GM18907 (cell line): ENCODE results near the gene COA7.
"Not testable (repeated sequence)": the region's sequence is repeated elsewhere in the genome, so short reads cannot be mapped to it uniquely, and the experiment has no call there.

Experiments used
- ATAC-seq: cut with Tn5 transposase; IDR thresholded peaks from one replicate; pipeline ENCODE4 v1.9.1; 2021; ENCODE audit warnings: mild to moderate bottlenecking, moderate library complexity; ENCODE audit not compliant: unreplicated experiment

Gene COA7

GRCh38 chr1:52697795-52698674, at the start of gene COA7:
Gene COA7 (minus strand): TSS chr1:52698347. CDS start chr1:52698326, 21 bp downstream.
- ATAC-seq, result peak; percentile 60

GRCh38 chr1:52747450-52747849, 49.3 kb upstream of the COA7 start:
- ATAC-seq, result no peak

- ATAC-seq, result no peak
Observed at GRCh38 chr1:52746189-52746588, 48.0 kb upstream of the COA7 start.

GRCh38 chr1:52741259-52741658, 43.1 kb upstream of the COA7 start:
- ATAC-seq, result no peak

GRCh38 chr1:52739699-52740467, 41.7 kb upstream of the COA7 start:
- ATAC-seq, result no peak

- no peak for ATAC-seq
Observed at GRCh38 chr1:52738893-52739292, 40.7 kb upstream of the COA7 start.

- ATAC-seq, result no peak
Observed at GRCh38 chr1:52738148-52738547, 40.0 kb upstream of the COA7 start.

- ATAC-seq, result not testable (repeated sequence)
Observed at GRCh38 chr1:52735371-52735770, 37.2 kb upstream of the COA7 start.

GRCh38 chr1:52733368-52733767, 35.2 kb upstream of the COA7 start:
- ATAC-seq, result no peak

- no peak for ATAC-seq
Observed at GRCh38 chr1:52727956-52728656, 30.0 kb upstream of the COA7 start.

GRCh38 chr1:52727114-52727586, 29.0 kb upstream of the COA7 start:
- ATAC-seq, result no peak

- peak; percentile 92 for ATAC-seq
Observed at GRCh38 chr1:52726265-52727113, 28.3 kb upstream of the COA7 start, which contains the start of gene ZYG11B. Gene ZYG11B (plus strand): TSS chr1:52726453. CDS start chr1:52726654, 201 bp downstream.

GRCh38 chr1:52725903-52726264, 27.7 kb upstream of the COA7 start:
- ATAC-seq, result no peak

GRCh38 chr1:52723260-52723659, 25.1 kb upstream of the COA7 start:
- ATAC-seq, result no peak

GRCh38 chr1:52715296-52715695, 17.1 kb upstream of the COA7 start:
- not testable (repeated sequence) for ATAC-seq

- ATAC-seq, result no peak
Observed at GRCh38 chr1:52713590-52713989, 15.4 kb upstream of the COA7 start.

- no peak for ATAC-seq
Observed at GRCh38 chr1:52709016-52709415, 10.9 kb upstream of the COA7 start.

- no peak for ATAC-seq
Observed at GRCh38 chr1:52707927-52708655, 9.9 kb upstream of the COA7 start.
